NCI-H460 (cell line): ENCODE data around the gene GABPB1. TPM values are rescaled to one million over a fixed set of nuclear protein-coding genes. Genes with fewer than 3 reads are reported as not detected.

ENCODE experiments used
- DNase-seq: peaks from one replicate; pipeline ENCODE4 v3.0.0-alpha.2; 2016; ENCODE audit warnings: low read depth; ENCODE audit errors: extremely low read depth
- total RNA-seq: library from RNA; depleted of rRNA; stranded (reverse); fragments of >200 nt; shearing (Covaris generic); gene quantifications from 2 replicates; pipeline ENCODE4 v1.2.3, GENCODE V29; 2014

Gene GABPB1
- total RNA-seq, 1 experiment from 2014 or later = 71.1 TPM

GRCh38 chr15:50287324-50288116, 67.5 kb downstream of the GABPB1 start:
- DNase-seq = no peak

- no peak for DNase-seq
Measured at GRCh38 chr15:50281427-50281826, 73.6 kb downstream of the GABPB1 start.

GRCh38 chr15:50280271-50280670, 74.7 kb downstream of the GABPB1 start:
- DNase-seq = no peak

- DNase-seq = no peak
Measured at GRCh38 chr15:50278496-50278895, 76.5 kb downstream of the GABPB1 start.

- no peak for DNase-seq
Measured at GRCh38 chr15:50277370-50277769, 77.6 kb downstream of the GABPB1 start.

GRCh38 chr15:50275908-50276307, 79.1 kb downstream of the GABPB1 start:
- no peak for DNase-seq

GRCh38 chr15:50275091-50275490, 79.9 kb downstream of the GABPB1 start:
- DNase-seq = no peak

GRCh38 chr15:50267577-50267976, 87.4 kb downstream of the GABPB1 start:
- no peak for DNase-seq

GRCh38 chr15:50265620-50266019, 89.4 kb downstream of the GABPB1 start, which contains the start of gene HDC:
HDC (minus strand) TSS chr15:50265726; CDS start chr15:50265623, 103 bp downstream.
- DNase-seq = no peak

- no peak for DNase-seq
Measured at GRCh38 chr15:50262533-50262932, 92.5 kb downstream of the GABPB1 start.

- DNase-seq = no peak
Measured at GRCh38 chr15:50261981-50262380, 93.0 kb downstream of the GABPB1 start.

GRCh38 chr15:50260969-50261496, 94.0 kb downstream of the GABPB1 start:
- no peak for DNase-seq

- DNase-seq = no peak
Measured at GRCh38 chr15:50259276-50259675, 95.7 kb downstream of the GABPB1 start.

GRCh38 chr15:50257924-50258323, 97.1 kb downstream of the GABPB1 start:
- DNase-seq = no peak

GRCh38 chr15:50257332-50257731, 97.7 kb downstream of the GABPB1 start:
- no peak for DNase-seq

GRCh38 chr15:50256188-50257041, 98.6 kb downstream of the GABPB1 start:
- no peak for DNase-seq

- no peak for DNase-seq
Measured at GRCh38 chr15:50252556-50252955, 102.4 kb downstream of the GABPB1 start.

GRCh38 chr15:50251638-50252182, 103.3 kb downstream of the GABPB1 start:
- no peak for DNase-seq

GRCh38 chr15:50250760-50251394, 104.1 kb downstream of the GABPB1 start:
- no peak for DNase-seq

- no peak for DNase-seq
Measured at GRCh38 chr15:50249704-50250103, 105.3 kb downstream of the GABPB1 start.
